Mammary epithelial cell (primary cell): ENCODE data around the gene ZCCHC24.

Source experiments
- EZH2 ChIP-seq: IDR thresholded peaks from 2 replicates; pipeline ENCODE4 v1.6.1; 2012; ENCODE audit warnings: low read length, inconsistent platforms, borderline replicate concordance
- TF ChIP-seq, protein P1 (sequence below), 2 donors: IDR thresholded peaks in 1 of 2; conservative IDR thresholded peaks in 1 of 2; 2 replicates each; pipeline ENCODE4 v1.5.1; 2011 to 2012; ENCODE audit warnings: inconsistent platforms in 2 of 2, low read length in 2 of 2, mild to moderate bottlenecking in 2 of 2, control low read depth in 1 of 2, low read depth in 1 of 2; ENCODE audit not compliant: insufficient read depth in 1 of 2; ENCODE audit errors: extremely low read depth in 1 of 2

- TF ChIP-seq EZH2: no peak
- TF ChIP-seq, protein P1, sequence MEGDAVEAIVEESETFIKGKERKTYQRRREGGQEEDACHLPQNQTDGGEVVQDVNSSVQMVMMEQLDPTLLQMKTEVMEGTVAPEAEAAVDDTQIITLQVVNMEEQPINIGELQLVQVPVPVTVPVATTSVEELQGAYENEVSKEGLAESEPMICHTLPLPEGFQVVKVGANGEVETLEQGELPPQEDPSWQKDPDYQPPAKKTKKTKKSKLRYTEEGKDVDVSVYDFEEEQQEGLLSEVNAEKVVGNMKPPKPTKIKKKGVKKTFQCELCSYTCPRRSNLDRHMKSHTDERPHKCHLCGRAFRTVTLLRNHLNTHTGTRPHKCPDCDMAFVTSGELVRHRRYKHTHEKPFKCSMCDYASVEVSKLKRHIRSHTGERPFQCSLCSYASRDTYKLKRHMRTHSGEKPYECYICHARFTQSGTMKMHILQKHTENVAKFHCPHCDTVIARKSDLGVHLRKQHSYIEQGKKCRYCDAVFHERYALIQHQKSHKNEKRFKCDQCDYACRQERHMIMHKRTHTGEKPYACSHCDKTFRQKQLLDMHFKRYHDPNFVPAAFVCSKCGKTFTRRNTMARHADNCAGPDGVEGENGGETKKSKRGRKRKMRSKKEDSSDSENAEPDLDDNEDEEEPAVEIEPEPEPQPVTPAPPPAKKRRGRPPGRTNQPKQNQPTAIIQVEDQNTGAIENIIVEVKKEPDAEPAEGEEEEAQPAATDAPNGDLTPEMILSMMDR (conservative IDR thresholded peaks at IDR 0.05 in 1 of 2, IDR thresholded peaks at IDR 0.05 in 1 of 2; ENCODE audit: extremely low read depth in 1 of 2, insufficient read depth in 1 of 2, low read depth in 1 of 2, low read length in 2 of 2): no peak
These were observed 57.2 kb downstream of the ZCCHC24 start for GRCh38 chr10:79387974-79388850.
